Type B pancreatic cell (in vitro differentiated cells): ENCODE data around the gene MRPS23. TPM values are rescaled to one million over a fixed set of nuclear protein-coding genes. Genes with fewer than 3 reads are reported as not detected.

Experiments used
- DNase-seq: peaks from one replicate; pipeline ENCODE4 v3.0.0; 2021; ENCODE audit warnings: mixed read lengths; ENCODE audit not compliant: unreplicated experiment; ENCODE audit errors: extremely low spot score
- H3K27ac Mint-ChIP-seq: 2 replicates; pipeline ENCODE4 v1.8.0; 2021; ENCODE audit warnings: mild to moderate bottlenecking, mixed read lengths
- H3K27me3 Mint-ChIP-seq: 2 replicates; pipeline ENCODE4 v1.8.0; 2021; ENCODE audit warnings: mixed read lengths
- H3K36me3 Mint-ChIP-seq: 2 replicates; pipeline ENCODE4 v1.8.0; 2021; ENCODE audit warnings: mixed read lengths
- H3K4me1 Mint-ChIP-seq: one replicate; pipeline ENCODE4 v1.8.0; 2021; ENCODE audit warnings: mixed read lengths; ENCODE audit not compliant: unreplicated experiment
- H3K4me3 Mint-ChIP-seq: 2 replicates; pipeline ENCODE4 v1.8.0; 2021; ENCODE audit warnings: mild to moderate bottlenecking, mixed read lengths
- H3K9me3 Mint-ChIP-seq: 2 replicates; pipeline ENCODE4 v1.8.0; 2021; ENCODE audit warnings: mixed read lengths
- total RNA-seq: library from RNA; stranded (reverse); gene quantifications from 2 replicates; pipeline ENCODE4 v1.2.1, GENCODE V29; 2021; ENCODE audit warnings: low replicate concordance
- TF ChIP-seq, protein P1 (sequence below): fragments of 200-600 bp; sonication (generic); conservative IDR thresholded peaks from 2 replicates; pipeline ENCODE4 v1.5.0; 2021; ENCODE audit warnings: antibody characterized with exemption, mild to moderate bottlenecking

Gene MRPS23
- total RNA-seq, 1 donor from 2014 or later, result 46.9 TPM

DNA sequence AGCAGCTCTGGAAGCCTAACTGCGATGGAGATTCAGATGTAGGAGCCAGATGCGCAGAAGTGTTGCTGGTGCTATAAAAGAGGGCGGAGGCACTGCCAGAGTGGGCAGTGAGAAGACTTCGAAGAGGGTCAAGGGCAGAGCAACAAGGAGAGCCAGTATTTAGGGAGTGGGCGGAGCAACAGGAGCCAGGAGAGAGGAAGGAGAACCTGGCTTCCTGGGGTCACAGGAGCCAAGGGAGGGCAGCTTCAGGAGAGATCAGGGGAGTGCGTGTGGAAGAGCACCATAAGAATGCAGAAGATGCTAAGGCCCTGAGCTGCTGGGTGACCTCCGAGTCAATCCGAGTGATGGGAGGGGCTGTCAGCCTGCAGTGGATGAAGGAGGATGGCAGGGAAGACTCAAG is 14.4 kb upstream of the MRPS23 start:
- no peak for DNase-seq
- H3K4me3 Mint-ChIP-seq, result no peak overlapping the region
- H3K4me1 Mint-ChIP-seq, result peaks cover 33% of the 10 kb centered on the region
- H3K27me3 Mint-ChIP-seq, result peaks cover 6% of the 10 kb centered on the region
- H3K36me3 Mint-ChIP-seq, result peaks cover 20% of the 10 kb centered on the region
- TF ChIP-seq, protein P1, sequence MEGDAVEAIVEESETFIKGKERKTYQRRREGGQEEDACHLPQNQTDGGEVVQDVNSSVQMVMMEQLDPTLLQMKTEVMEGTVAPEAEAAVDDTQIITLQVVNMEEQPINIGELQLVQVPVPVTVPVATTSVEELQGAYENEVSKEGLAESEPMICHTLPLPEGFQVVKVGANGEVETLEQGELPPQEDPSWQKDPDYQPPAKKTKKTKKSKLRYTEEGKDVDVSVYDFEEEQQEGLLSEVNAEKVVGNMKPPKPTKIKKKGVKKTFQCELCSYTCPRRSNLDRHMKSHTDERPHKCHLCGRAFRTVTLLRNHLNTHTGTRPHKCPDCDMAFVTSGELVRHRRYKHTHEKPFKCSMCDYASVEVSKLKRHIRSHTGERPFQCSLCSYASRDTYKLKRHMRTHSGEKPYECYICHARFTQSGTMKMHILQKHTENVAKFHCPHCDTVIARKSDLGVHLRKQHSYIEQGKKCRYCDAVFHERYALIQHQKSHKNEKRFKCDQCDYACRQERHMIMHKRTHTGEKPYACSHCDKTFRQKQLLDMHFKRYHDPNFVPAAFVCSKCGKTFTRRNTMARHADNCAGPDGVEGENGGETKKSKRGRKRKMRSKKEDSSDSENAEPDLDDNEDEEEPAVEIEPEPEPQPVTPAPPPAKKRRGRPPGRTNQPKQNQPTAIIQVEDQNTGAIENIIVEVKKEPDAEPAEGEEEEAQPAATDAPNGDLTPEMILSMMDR, result no peak
- no peak overlapping the region for H3K27ac Mint-ChIP-seq
- no peaks in the 10 kb centered on the region for H3K9me3 Mint-ChIP-seq

GRCh38 chr17:57862694-57863667 is 13.1 kb upstream of the MRPS23 start:
- H3K27me3 Mint-ChIP-seq, result peaks cover 9% of the 10 kb centered on the region
- peak overlapping the region; percentile 51 for H3K4me3 Mint-ChIP-seq
- H3K9me3 Mint-ChIP-seq, result no peaks in the 10 kb centered on the region
- peaks cover 20% of the 10 kb centered on the region for H3K36me3 Mint-ChIP-seq
- TF ChIP-seq, protein P1, result no peak
- peaks cover 26% of the 10 kb centered on the region for H3K4me1 Mint-ChIP-seq
- no peak overlapping the region for H3K27ac Mint-ChIP-seq
- DNase-seq, result no peak

- Mint-ChIP-seq H3K9me3 (no peaks in the 10 kb centered on the region), H3K4me1 (peaks cover 22% of the 10 kb centered on the region), H3K4me3 (peak overlapping the region; percentile 76), H3K27ac (no peak overlapping the region), H3K36me3 (peaks cover 17% of the 10 kb centered on the region), H3K27me3 (peaks cover 9% of the 10 kb centered on the region)
- TF ChIP-seq, protein P1, result no peak
- DNase-seq, result no peak
Observed at GRCh38 chr17:57861790-57862693, 12.2 kb upstream of the MRPS23 start.

DNA sequence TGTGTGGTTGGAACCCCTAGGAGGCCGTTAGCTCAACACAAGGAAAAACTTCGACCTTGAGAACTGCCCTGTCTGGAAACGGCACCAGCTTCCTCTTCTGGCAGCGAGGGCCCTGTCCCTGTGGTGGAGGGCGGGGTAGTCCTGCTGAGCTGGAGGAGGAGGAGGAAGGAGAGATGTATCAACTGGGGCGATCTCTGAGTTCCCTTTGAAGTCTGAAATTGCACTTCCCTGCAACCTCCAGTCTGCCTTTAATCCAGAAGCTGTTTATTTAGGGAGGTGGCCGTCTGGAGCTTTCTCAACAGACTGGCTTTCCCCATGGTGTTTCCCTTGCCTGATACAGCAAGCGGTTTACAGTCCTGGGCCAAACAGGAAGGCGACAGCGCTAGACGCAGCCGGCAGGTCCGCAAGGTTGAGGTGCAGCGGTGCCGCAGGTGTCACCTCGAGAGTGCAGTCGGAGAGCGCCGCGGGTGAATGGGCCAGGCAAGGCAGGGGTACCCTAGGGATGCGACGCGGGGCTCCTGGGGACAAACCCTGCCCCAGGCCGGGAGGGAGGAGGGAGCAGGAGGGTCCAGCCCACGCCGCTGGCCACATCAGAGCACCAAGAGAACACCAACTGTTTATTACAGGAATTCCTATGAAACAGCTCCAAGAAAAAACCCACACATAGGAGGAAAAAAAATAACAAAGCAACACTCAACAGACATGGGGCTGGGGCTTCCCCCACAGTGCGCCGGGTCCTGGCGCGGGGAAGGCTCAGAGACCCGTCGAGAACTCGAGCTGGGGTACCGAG is 11.4 kb upstream of the MRPS23 start:
- TF ChIP-seq, protein P1, result no peak
- Mint-ChIP-seq H3K27ac (peak overlapping the region; percentile 46), H3K36me3 (peaks cover 16% of the 10 kb centered on the region), H3K4me3 (peak overlapping the region; percentile 90), H3K9me3 (no peaks in the 10 kb centered on the region), H3K4me1 (peaks cover 22% of the 10 kb centered on the region), H3K27me3 (peaks cover 9% of the 10 kb centered on the region)
- DNase-seq, result no peak

DNA sequence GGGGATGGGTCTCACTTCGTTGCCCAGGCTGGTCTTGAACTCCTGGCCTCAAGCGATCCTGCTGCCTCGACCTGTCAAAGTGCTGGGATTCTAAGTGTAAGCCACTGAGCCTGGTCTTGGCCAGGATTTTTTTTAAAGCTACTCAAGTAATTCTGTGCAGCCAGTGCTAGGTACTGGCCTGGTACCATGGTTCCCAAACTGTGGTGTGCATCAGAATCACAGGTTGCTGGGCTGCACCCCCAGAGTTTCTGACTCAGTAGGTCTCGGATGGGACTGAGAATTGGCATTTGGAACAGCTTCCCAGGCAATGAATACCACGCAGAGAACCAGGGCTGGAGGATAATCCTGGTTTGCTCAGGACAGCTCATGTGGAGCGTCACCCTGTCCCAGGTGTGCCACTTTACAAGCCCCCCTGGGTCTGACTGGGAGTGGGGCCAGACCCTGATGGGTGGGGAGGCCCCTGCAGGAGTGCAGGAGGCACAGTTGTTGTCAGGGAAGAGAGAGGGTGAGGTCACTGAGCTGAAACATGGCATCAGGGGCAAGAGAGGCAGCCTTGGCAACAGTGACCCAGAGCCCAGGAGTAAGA is 10.7 kb upstream of the MRPS23 start:
- TF ChIP-seq, protein P1, result no peak
- no peak for DNase-seq
- Mint-ChIP-seq H3K4me3 (peak overlapping the region; percentile 90), H3K9me3 (no peaks in the 10 kb centered on the region), H3K27me3 (peaks cover 9% of the 10 kb centered on the region), H3K27ac (peak overlapping the region; percentile 46), H3K36me3 (peaks cover 14% of the 10 kb centered on the region), H3K4me1 (peaks cover 27% of the 10 kb centered on the region)
